SK-N-SH (cell line): ENCODE data around the gene GRAMD2B. TPM values are rescaled to one million over a fixed set of nuclear protein-coding genes. Genes with fewer than 3 reads are reported as not detected.
"Not testable (repeated sequence)": the region's sequence is repeated elsewhere in the genome, so short reads cannot be mapped to it uniquely, and the experiment has no call there.

Source experiments
- CTCF ChIA-PET: fragments of 300-600, 350-600 bp; formaldehyde crosslinking; extraction: SDS; loops from one replicate; lab custom pipeline; 2021; lab: Yijun Ruan, JAX
- POLR2A ChIA-PET: fragments of 350-600 bp; sonication (Branson Sonifier 250); formaldehyde crosslinking; extraction: SDS; loops from one replicate; lab custom pipeline; 2020; ENCODE audit warnings: antibody characterized with exemption, inconsistent platforms; lab: Yijun Ruan, JAX
- DNase-seq: peaks from one replicate; pipeline ENCODE4 v3.0.0; 2012
- H2AFZ ChIP-seq: fragments of 200-600 bp; sonication (generic); 2 replicates; pipeline ENCODE4 v1.8.1; 2016; ENCODE audit warnings: antibody characterized with exemption, mild to moderate bottlenecking, low read depth
- H3F3A ChIP-seq: fragments of 200-600 bp; sonication (generic); replicated peaks from 2 replicates; pipeline ENCODE3; 2016; ENCODE audit warnings: antibody characterized with exemption, mild to moderate bottlenecking; ENCODE audit not compliant: insufficient read depth
- H3K27ac ChIP-seq, 2 experiments: fragments of 200-500 bp in 1 of 2; fragments of 200-600 bp in 1 of 2; sonication (Bioruptor generic) in 1 of 2; sonication (generic), shearing (Covaris generic) in 1 of 2; 2 replicates each; pipeline versions ENCODE4 v1.5.1 to v1.6.1; 2014 to 2016; ENCODE audit warnings: low read depth in 2 of 2, inconsistent platforms in 1 of 2, low read length in 1 of 2, mild to moderate bottlenecking in 1 of 2, mixed read lengths in 1 of 2
- H3K27me3 ChIP-seq: fragments of 200-600 bp; sonication (generic), shearing (Covaris generic); 2 replicates; pipeline ENCODE4 v1.6.1; 2016; ENCODE audit warnings: mixed run types; ENCODE audit not compliant: insufficient read depth
- H3K36me3 ChIP-seq, 2 experiments: fragments of 200-500 bp in 1 of 2; fragments of 200-600 bp in 1 of 2; sonication (Bioruptor generic) in 1 of 2; sonication (generic) in 1 of 2; replicated peaks in 1 of 2; 2 replicates each; pipeline versions ENCODE3 to v1.5.1; 2014 to 2016; ENCODE audit warnings: low read length in 1 of 2, mild to moderate bottlenecking in 1 of 2; ENCODE audit not compliant: insufficient read depth in 2 of 2, control insufficient read depth in 1 of 2
- H3K4me1 ChIP-seq, 2 experiments: fragments of 200-500 bp in 1 of 2; fragments of 200-600 bp in 1 of 2; sonication (Bioruptor generic) in 1 of 2; sonication (generic), shearing (Covaris generic) in 1 of 2; 2 replicates each; pipeline versions ENCODE4 v1.5.1 to v1.6.1; 2014 to 2016; ENCODE audit warnings: low read depth in 1 of 2, low read length in 1 of 2, mixed run types in 1 of 2; ENCODE audit not compliant: insufficient read depth in 2 of 2, control insufficient read depth in 1 of 2
- H3K4me2 ChIP-seq: fragments of 200-600 bp; sonication (generic), shearing (Covaris generic); 2 replicates; pipeline ENCODE4 v1.6.1; 2017; ENCODE audit warnings: mixed run types
- H3K4me3 ChIP-seq, 2 experiments: fragments of 200-500 bp in 1 of 2; fragments of 200-600 bp in 1 of 2; sonication (Bioruptor generic) in 1 of 2; sonication (generic), shearing (Covaris generic) in 1 of 2; 2 replicates each; pipeline versions ENCODE4 v1.5.1 to v1.8.1; 2014 to 2016; ENCODE audit warnings: low read depth in 2 of 2, inconsistent platforms in 1 of 2, low read length in 1 of 2, mild to moderate bottlenecking in 1 of 2, mixed read lengths in 1 of 2, moderate library complexity in 1 of 2
- H3K79me2 ChIP-seq: fragments of 200-600 bp; sonication (generic); 2 replicates; pipeline ENCODE4 v1.8.1; 2017; ENCODE audit warnings: mild to moderate bottlenecking; ENCODE audit not compliant: insufficient read depth
- H3K9ac ChIP-seq: fragments of 200-600 bp; sonication (generic); 2 replicates; pipeline ENCODE4 v1.6.1; 2017; ENCODE audit warnings: mixed run types
- H3K9me2 ChIP-seq: fragments of 200-600 bp; sonication (generic); 2 replicates; pipeline ENCODE4 v1.6.1; 2017; ENCODE audit warnings: mixed run types
- H3K9me3 ChIP-seq: fragments of 200-600 bp; sonication (generic); 2 replicates; pipeline ENCODE4 v1.6.1; 2017; ENCODE audit warnings: mixed run types, mild to moderate bottlenecking, moderate library complexity
- H4K20me1 ChIP-seq: fragments of 200-600 bp; sonication (generic); 2 replicates; pipeline ENCODE4 v1.6.1; 2017; ENCODE audit warnings: mild to moderate bottlenecking, mixed run types; ENCODE audit not compliant: insufficient read depth
- ELF1 ChIP-seq: IDR thresholded peaks from 2 replicates; pipeline ENCODE4 v1.4.0; 2012
- EP300 ChIP-seq, 2 experiments: IDR thresholded peaks; 2 replicates each; pipeline versions ENCODE4 v1.4.0 to v1.6.1; 2012; ENCODE audit warnings: borderline replicate concordance in 1 of 2, low read depth in 1 of 2, low read length in 1 of 2
- GABPA ChIP-seq: IDR thresholded peaks from 2 replicates; pipeline ENCODE4 v1.4.0; 2012; ENCODE audit warnings: low read depth, mild to moderate bottlenecking
- GATA2 ChIP-seq: sonication (generic); formaldehyde crosslinking; IDR thresholded peaks from 2 replicates; pipeline ENCODE4 v1.5.0; 2020; ENCODE audit warnings: mild to moderate bottlenecking, missing genetic modification reagents
- POLR2AphosphoS5 ChIP-seq: IDR thresholded peaks from 2 replicates; pipeline ENCODE4 v1.6.1; 2012; ENCODE audit warnings: low read depth, low read length
- TAF1 ChIP-seq: IDR thresholded peaks from 2 replicates; pipeline ENCODE4 v1.6.1; 2012; ENCODE audit warnings: low read depth, mild to moderate bottlenecking, low read length, moderate library complexity, borderline replicate concordance
- WGBS: methylation state at CpG from one replicate; pipeline ENCODE4 v1.1.6; 2017; ENCODE audit warnings: low lambda C conversion rate; 5-methylcytosine and 5-hydroxymethylcytosine counted together
- polyA plus RNA-seq, 3 experiments: library from polyadenylated mRNA; depleted of rRNA; stranded (reverse); fragments of >200 nt; gene quantifications; 2 replicates each; pipeline ENCODE4 v1.2.3, GENCODE V29; 2012
- TF ChIP-seq, protein P1 (sequence below): fragments of 150-350 bp; IDR thresholded peaks from 2 replicates; pipeline ENCODE4 v1.6.1; 2016; ENCODE audit warnings: mild to moderate bottlenecking, low read depth, low read length
- TF ChIP-seq, protein P2 (sequence below): fragments of 150-350 bp; IDR thresholded peaks from 2 replicates; pipeline ENCODE4 v1.6.1; 2017; ENCODE audit warnings: antibody characterized with exemption, low read length, low read depth, borderline replicate concordance

Gene GRAMD2B
- polyA plus RNA-seq, 1 of the 3 experiments (the other 2 are of a cell fraction): 16.0 TPM

DNA sequence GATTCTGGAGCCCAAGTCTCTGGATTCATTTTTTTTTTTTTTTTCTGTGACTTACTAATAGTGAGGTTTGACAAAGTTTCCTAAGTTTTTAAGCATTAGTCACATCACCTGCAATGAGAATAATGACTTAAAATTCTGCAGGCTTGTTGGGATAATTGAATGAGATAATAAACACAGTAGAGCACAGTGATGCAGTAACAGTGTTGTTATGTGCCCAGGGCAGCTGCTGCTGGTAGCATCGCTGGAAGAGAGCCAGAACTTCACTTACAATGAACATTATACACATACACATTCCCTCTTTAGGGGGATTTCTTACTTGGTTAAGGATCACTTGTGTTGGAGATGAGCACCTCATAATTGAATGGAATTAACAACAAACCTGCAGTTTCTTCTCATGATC is 92.9 kb downstream of the GRAMD2B start (continued):
- TF ChIP-seq, protein P1, sequence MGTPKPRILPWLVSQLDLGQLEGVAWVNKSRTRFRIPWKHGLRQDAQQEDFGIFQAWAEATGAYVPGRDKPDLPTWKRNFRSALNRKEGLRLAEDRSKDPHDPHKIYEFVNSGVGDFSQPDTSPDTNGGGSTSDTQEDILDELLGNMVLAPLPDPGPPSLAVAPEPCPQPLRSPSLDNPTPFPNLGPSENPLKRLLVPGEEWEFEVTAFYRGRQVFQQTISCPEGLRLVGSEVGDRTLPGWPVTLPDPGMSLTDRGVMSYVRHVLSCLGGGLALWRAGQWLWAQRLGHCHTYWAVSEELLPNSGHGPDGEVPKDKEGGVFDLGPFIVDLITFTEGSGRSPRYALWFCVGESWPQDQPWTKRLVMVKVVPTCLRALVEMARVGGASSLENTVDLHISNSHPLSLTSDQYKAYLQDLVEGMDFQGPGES: no peak
- no peak for TF ChIP-seq POLR2AphosphoS5

DNA sequence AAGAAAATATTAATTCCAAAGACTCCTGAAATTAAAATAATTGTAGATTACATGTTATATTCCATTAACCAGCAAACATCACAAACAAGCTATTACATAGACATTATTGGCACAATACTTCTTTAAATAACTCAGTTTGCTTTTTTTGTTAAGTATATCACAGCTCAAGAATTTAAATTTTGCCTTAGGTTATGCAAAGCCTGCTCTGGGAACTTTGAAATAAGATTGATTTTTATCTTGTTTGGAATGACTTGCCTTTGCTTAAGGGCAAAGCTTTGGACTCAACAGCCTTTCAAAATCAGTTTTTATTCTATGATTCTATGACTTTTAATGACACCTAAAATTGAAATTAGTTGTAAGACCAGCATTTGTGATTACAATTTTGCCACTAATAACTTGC is 93.6 kb downstream of the GRAMD2B start:
- Histone ChIP-seq H3K79me2 (no peaks in the 10 kb centered on the region), H3K27ac (peak overlapping the region in 1 of 2 experiments; percentile 75; a peak in 1 of 4 replicates), H3K4me2 (no peak overlapping the region), H3K9me3 (no peaks in the 10 kb centered on the region), H4K20me1 (no peaks in the 10 kb centered on the region), H3K36me3 (no peaks in the 10 kb centered on the region), H3F3A (no peaks in the 10 kb centered on the region), H3K4me1 (peaks cover 6 to 28% of the 10 kb centered on the region in 2 experiments; a peak in 3 of 4 replicates), H2AFZ (no peak overlapping the region; the same call in 1 of the 2 replicates), H3K4me3 (no peak overlapping the region), H3K9ac (no peak overlapping the region), H3K27me3 (no peaks in the 10 kb centered on the region), H3K9me2 (no peaks in the 10 kb centered on the region)
- DNase-seq: no peak
- TF ChIP-seq EP300 (IDR thresholded peaks at IDR 0.05; ENCODE audit: borderline replicate concordance in 1 of 2, low read depth in 1 of 2, low read length in 1 of 2) (no peak), GATA2 (CRISPR knock-in tag) (no peak), GABPA (no peak), TAF1 (no peak), ELF1 (no peak)
- TF ChIP-seq, protein P2, sequence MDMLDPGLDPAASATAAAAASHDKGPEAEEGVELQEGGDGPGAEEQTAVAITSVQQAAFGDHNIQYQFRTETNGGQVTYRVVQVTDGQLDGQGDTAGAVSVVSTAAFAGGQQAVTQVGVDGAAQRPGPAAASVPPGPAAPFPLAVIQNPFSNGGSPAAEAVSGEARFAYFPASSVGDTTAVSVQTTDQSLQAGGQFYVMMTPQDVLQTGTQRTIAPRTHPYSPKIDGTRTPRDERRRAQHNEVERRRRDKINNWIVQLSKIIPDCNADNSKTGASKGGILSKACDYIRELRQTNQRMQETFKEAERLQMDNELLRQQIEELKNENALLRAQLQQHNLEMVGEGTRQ: no peak
- POLR2A ChIA-PET: no interaction called here
- CTCF ChIA-PET: interaction anchor here (0.8 to 1.6 kb wide), 4 partner anchors 27 to 177 kb away, joined by 3 read pairs; partner anchors contain the start of gene ALDH7A1

DNA sequence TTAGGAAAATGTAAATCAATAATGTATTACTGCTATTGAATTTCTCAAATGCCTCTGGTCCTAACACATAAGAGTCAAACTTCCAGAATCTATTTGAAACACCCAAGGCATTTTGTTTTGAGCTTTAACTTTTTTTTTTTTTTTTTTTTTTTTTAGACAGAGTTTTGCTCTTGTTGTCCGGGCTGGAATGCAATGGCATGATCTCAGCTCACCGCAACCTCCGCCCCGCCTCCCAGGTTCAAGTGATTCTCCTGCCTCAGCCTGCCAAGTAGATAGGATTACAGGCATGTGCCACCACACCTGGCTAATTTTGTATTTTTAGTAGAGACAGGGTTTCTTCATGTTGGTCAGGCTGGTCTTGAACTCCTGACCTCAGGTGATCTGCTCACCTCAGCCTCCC is 96.0 kb downstream of the GRAMD2B start:
- H3K4me3 ChIP-seq, H3K27me3 ChIP-seq, H4K20me1 ChIP-seq, H3F3A ChIP-seq, DNase-seq, H3K36me3 ChIP-seq, H3K9ac ChIP-seq, POLR2A ChIA-PET, H3K79me2 ChIP-seq, H3K9me3 ChIP-seq, H3K9me2 ChIP-seq: not testable (repeated sequence)
- 84% methylated on average over 4 of the region's 4 CpGs for WGBS
- Histone ChIP-seq H3K4me2 (peak overlapping the region; percentile 56; the same call in 1 of the 2 replicates), H2AFZ (peak overlapping the region; percentile 84; the same call in 1 of the 2 replicates), H3K4me1 (peaks cover 6 to 28% of the 10 kb centered on the region in 2 experiments; a peak in 3 of 4 replicates), H3K27ac (peak overlapping the region in 1 of 2 experiments; percentile 89; a peak in 2 of 4 replicates)
- CTCF ChIA-PET: interaction anchor here (1.6 kb wide), 1 partner anchor 24 kb away, joined by 4 read pairs; no protein-coding TSS in a partner anchor
